K562 (cell line): ENCODE measurements around the gene GLG1.

ENCODE experiments used
- CBFB ChIP-seq: sonication (generic); formaldehyde crosslinking; IDR thresholded peaks from 2 replicates; pipeline ENCODE4 v1.4.0; 2020; ENCODE audit warnings: mild to moderate bottlenecking, missing genetic modification reagents
- JUN ChIP-seq, 2 experiments: sonication (generic) in 1 of 2; formaldehyde crosslinking in 1 of 2; IDR thresholded peaks; 2 replicates each; pipeline versions ENCODE4 v1.6.1 to v1.8.0; 2012 to 2022; ENCODE audit warnings: borderline replicate concordance in 2 of 2, mild to moderate bottlenecking in 2 of 2, improper control_type of control experiment in 1 of 2, low read depth in 1 of 2, low read length in 1 of 2, missing genetic modification reagents in 1 of 2
- MXI1 ChIP-seq: IDR thresholded peaks from 2 replicates; pipeline ENCODE4 v1.6.1; 2011; ENCODE audit warnings: low read depth, mild to moderate bottlenecking, improper control_type of control experiment, low read length
- POLR2AphosphoS2 ChIP-seq: IDR thresholded peaks from 2 replicates; pipeline ENCODE4 v1.6.1; 2012; ENCODE audit warnings: low read length, improper control_type of control experiment
- SMC3 ChIP-seq: conservative IDR thresholded peaks from 2 replicates; pipeline ENCODE4 v1.6.1; 2011; ENCODE audit warnings: low read depth, low read length, improper control_type of control experiment; ENCODE audit not compliant: insufficient read depth
- TEAD2 ChIP-seq: fragments of 450-650 bp; IDR thresholded peaks from 2 replicates; pipeline ENCODE4 v1.6.1; 2016; ENCODE audit warnings: missing genetic modification characterization, control low read depth, missing compliant biosample characterization
- ZBTB7A ChIP-seq: IDR thresholded peaks from 2 replicates; pipeline ENCODE4 v1.6.1; 2011; ENCODE audit warnings: low read depth, mild to moderate bottlenecking, low read length, moderate library complexity, borderline replicate concordance; ENCODE audit not compliant: control insufficient read depth
- TF ChIP-seq, protein P1 (sequence below): sonication (generic); formaldehyde crosslinking; IDR thresholded peaks from 2 replicates; pipeline ENCODE4 v1.8.0; 2022; ENCODE audit warnings: mild to moderate bottlenecking, missing genetic modification reagents

GRCh38 chr16:74562117-74562516 lies 44.8 kb downstream of the GLG1 start:
- TF ChIP-seq, protein P1, sequence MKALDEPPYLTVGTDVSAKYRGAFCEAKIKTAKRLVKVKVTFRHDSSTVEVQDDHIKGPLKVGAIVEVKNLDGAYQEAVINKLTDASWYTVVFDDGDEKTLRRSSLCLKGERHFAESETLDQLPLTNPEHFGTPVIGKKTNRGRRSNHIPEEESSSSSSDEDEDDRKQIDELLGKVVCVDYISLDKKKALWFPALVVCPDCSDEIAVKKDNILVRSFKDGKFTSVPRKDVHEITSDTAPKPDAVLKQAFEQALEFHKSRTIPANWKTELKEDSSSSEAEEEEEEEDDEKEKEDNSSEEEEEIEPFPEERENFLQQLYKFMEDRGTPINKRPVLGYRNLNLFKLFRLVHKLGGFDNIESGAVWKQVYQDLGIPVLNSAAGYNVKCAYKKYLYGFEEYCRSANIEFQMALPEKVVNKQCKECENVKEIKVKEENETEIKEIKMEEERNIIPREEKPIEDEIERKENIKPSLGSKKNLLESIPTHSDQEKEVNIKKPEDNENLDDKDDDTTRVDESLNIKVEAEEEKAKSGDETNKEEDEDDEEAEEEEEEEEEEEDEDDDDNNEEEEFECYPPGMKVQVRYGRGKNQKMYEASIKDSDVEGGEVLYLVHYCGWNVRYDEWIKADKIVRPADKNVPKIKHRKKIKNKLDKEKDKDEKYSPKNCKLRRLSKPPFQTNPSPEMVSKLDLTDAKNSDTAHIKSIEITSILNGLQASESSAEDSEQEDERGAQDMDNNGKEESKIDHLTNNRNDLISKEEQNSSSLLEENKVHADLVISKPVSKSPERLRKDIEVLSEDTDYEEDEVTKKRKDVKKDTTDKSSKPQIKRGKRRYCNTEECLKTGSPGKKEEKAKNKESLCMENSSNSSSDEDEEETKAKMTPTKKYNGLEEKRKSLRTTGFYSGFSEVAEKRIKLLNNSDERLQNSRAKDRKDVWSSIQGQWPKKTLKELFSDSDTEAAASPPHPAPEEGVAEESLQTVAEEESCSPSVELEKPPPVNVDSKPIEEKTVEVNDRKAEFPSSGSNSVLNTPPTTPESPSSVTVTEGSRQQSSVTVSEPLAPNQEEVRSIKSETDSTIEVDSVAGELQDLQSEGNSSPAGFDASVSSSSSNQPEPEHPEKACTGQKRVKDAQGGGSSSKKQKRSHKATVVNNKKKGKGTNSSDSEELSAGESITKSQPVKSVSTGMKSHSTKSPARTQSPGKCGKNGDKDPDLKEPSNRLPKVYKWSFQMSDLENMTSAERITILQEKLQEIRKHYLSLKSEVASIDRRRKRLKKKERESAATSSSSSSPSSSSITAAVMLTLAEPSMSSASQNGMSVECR (CRISPR knock-in tag): no peak
- TF ChIP-seq CBFB (no peak), MXI1 (no peak), SMC3 (no peak), JUN (IDR thresholded peaks at IDR 0.05; ENCODE audit: borderline replicate concordance, low read depth, low read length) (no peak), JUN (CRISPR knock-in tag; IDR thresholded peaks at IDR 0.05; ENCODE audit: borderline replicate concordance) (no peak), TEAD2 (tag) (no peak), POLR2AphosphoS2 (no peak), ZBTB7A (no peak)
